C4-2B (cell line): ENCODE data around the gene SMARCC1.

Source experiments
- H3K27ac ChIP-seq: fragments of 450-650 bp; 2 replicates; pipeline ENCODE4 v1.5.1; 2017
- ZFX ChIP-seq: fragments of 450-650 bp; IDR thresholded peaks from 2 replicates; pipeline ENCODE4 v1.6.1; 2017
- TF ChIP-seq, protein P1 (sequence below): fragments of 450-650 bp; conservative IDR thresholded peaks from 2 replicates; pipeline ENCODE4 v1.5.1; 2017; ENCODE audit warnings: mild to moderate bottlenecking

SMARCC1 gene

GRCh38 chr3:47715928-47716327 lies 65.8 kb downstream of the SMARCC1 start:
- TF ChIP-seq, protein P1, sequence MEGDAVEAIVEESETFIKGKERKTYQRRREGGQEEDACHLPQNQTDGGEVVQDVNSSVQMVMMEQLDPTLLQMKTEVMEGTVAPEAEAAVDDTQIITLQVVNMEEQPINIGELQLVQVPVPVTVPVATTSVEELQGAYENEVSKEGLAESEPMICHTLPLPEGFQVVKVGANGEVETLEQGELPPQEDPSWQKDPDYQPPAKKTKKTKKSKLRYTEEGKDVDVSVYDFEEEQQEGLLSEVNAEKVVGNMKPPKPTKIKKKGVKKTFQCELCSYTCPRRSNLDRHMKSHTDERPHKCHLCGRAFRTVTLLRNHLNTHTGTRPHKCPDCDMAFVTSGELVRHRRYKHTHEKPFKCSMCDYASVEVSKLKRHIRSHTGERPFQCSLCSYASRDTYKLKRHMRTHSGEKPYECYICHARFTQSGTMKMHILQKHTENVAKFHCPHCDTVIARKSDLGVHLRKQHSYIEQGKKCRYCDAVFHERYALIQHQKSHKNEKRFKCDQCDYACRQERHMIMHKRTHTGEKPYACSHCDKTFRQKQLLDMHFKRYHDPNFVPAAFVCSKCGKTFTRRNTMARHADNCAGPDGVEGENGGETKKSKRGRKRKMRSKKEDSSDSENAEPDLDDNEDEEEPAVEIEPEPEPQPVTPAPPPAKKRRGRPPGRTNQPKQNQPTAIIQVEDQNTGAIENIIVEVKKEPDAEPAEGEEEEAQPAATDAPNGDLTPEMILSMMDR, result no peak
- TF ChIP-seq ZFX, result no peak
- no peak overlapping the region for H3K27ac ChIP-seq

GRCh38 chr3:47714606-47715005 lies 67.1 kb downstream of the SMARCC1 start:
- no peak overlapping the region for H3K27ac ChIP-seq
- TF ChIP-seq, protein P1, result no peak
- TF ChIP-seq ZFX, result no peak

DNA sequence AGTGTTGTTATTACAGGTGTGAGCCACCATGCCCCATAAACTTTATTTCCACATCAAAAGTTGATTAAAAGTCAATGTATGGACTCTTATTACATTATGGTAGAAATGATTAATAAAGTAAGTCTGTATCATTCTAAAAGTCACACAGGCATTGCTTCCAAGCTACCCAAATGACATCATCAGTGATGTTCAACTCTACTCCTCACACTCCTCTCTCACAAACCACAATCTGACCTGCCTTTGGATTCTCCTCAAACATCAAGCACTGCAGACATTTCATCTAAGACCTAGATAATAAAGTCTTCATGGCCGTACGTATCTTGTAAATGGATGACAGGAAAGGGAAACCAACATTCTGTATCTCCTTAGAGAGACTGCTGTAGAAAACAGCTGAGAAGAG lies 68.0 kb downstream of the SMARCC1 start:
- H3K27ac ChIP-seq, result no peak overlapping the region
- TF ChIP-seq, protein P1, result no peak
- TF ChIP-seq ZFX, result no peak

GRCh38 chr3:47712398-47712797 lies 69.3 kb downstream of the SMARCC1 start:
- no peak overlapping the region for H3K27ac ChIP-seq
- TF ChIP-seq ZFX, result no peak
- TF ChIP-seq, protein P1, result no peak

- no peak overlapping the region for H3K27ac ChIP-seq
- TF ChIP-seq, protein P1, result no peak
These were observed 70.1 kb downstream of the SMARCC1 start for GRCh38 chr3:47711596-47711995.

DNA sequence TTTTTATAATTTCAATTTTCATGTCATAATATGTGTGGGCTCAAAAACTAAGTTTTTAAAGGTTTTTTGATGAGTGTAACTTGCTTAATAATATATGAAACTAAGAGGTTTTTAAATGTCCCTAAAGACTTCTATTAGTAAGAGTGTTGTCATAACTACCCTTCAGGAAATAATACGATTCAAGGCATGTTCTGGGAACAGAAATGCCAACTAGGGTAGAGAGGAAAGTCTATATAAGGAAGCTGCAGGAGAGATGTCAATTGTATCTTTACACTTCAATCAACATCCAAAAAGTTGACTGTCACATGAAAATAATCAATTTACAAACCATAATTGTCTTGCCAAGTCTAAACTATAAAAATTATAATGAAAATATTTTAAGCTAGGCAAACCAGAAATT lies 76.3 kb downstream of the SMARCC1 start:
- TF ChIP-seq, protein P1, result no peak
- TF ChIP-seq ZFX, result no peak
- H3K27ac ChIP-seq, result no peak overlapping the region; the same call in 1 of the 2 replicates

DNA sequence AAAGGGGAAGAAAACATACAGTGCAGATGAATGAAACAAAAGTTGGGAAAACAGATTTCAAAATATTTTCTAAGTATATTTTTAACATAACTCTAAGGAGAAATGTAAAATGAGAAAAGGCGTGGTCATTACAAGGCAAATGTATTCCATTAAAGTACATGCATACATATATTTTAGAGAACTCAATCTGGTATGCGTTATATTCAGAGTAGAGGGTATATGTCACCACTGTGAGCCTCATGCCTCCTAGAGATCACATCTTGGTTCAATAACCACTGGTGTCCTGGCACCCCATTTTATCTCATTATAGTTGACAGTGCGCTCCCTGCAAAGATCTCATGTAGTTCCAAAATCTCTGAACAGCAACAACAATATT lies 77.5 kb downstream of the SMARCC1 start:
- peak overlapping the region; percentile 72 for H3K27ac ChIP-seq
- TF ChIP-seq ZFX, result no peak
- TF ChIP-seq, protein P1, result no peak
